CD4-positive, alpha-beta T cell (primary cell): ENCODE results near the gene ITPRID2. TPM values are rescaled to one million over a fixed set of nuclear protein-coding genes. Genes with fewer than 3 reads are reported as not detected.

Experiments
- ATAC-seq: fragments of 200-7000 bp; cut with Tn5 transposase; one replicate; pipeline ENCODE4 v1.10.0; 2022; ENCODE audit warnings: mild to moderate bottlenecking; ENCODE audit not compliant: poor library complexity
- CTCF ChIA-PET: fragments of 350-600 bp; sonication (Branson Sonifier 250); formaldehyde crosslinking; loops from one replicate; lab custom pipeline; 2021; ENCODE audit warnings: antibody characterized with exemption, inconsistent platforms; lab: Charles Lee
- POLR2A ChIA-PET: fragments of 350-600 bp; sonication (Branson Sonifier 250); formaldehyde crosslinking; loops from one replicate; lab custom pipeline; 2021; ENCODE audit warnings: antibody characterized with exemption, inconsistent platforms; lab: Charles Lee
- DNase-seq, 14 experiments: peaks; one replicate each; pipeline ENCODE4 v3.0.0-alpha.2; 2013 to 2020; ENCODE audit warnings: mixed read lengths in 2 of 14
- H3K27ac ChIP-seq, 2 donors: one replicate each; pipeline versions ENCODE4 v1.5.1 to v1.7.0; 2013; ENCODE audit warnings: low read length in 2 of 2, low read depth in 1 of 2, mild to moderate bottlenecking in 1 of 2
- H3K27me3 ChIP-seq, 2 experiments: 1 replicate in 1 of 2; 2 replicates in 1 of 2; pipeline versions ENCODE4 v1.6.1 to v1.7.0; 2013; ENCODE audit warnings: low read length in 2 of 2, control low read depth in 1 of 2, mild to moderate bottlenecking in 1 of 2, moderate library complexity in 1 of 2; ENCODE audit not compliant: insufficient read depth in 2 of 2, control insufficient read depth in 1 of 2
- H3K36me3 ChIP-seq: one replicate; pipeline ENCODE4 v1.6.1; 2013; ENCODE audit warnings: low read length, control low read depth; ENCODE audit not compliant: insufficient read depth
- H3K4me1 ChIP-seq: one replicate; pipeline ENCODE4 v1.6.1; 2013; ENCODE audit warnings: low read length, control low read depth; ENCODE audit not compliant: insufficient read depth
- H3K4me3 ChIP-seq: one replicate; pipeline ENCODE4 v1.5.1; 2013; ENCODE audit warnings: mild to moderate bottlenecking, low read length, moderate library complexity
- H3K9me3 ChIP-seq, 2 experiments: 1 replicate in 1 of 2; 2 replicates in 1 of 2; pipeline versions ENCODE4 v1.6.1 to v1.7.0; 2013; ENCODE audit warnings: low read length in 2 of 2, mild to moderate bottlenecking in 2 of 2, control low read depth in 1 of 2, moderate library complexity in 1 of 2; ENCODE audit not compliant: control insufficient read depth in 1 of 2, insufficient read depth in 1 of 2
- H3K27ac Mint-ChIP-seq: one replicate; pipeline ENCODE4 v1.8.0; 2020; ENCODE audit warnings: mixed read lengths
- H3K27me3 Mint-ChIP-seq: one replicate; pipeline ENCODE4 v1.8.0; 2021; ENCODE audit warnings: mixed read lengths
- H3K36me3 Mint-ChIP-seq: one replicate; pipeline ENCODE4 v1.8.0; 2021; ENCODE audit warnings: low read depth, mixed read lengths
- H3K4me1 Mint-ChIP-seq: one replicate; pipeline ENCODE4 v1.8.0; 2021; ENCODE audit warnings: low read depth, mixed read lengths
- H3K4me3 Mint-ChIP-seq: one replicate; pipeline ENCODE4 v1.8.0; 2020; ENCODE audit warnings: mild to moderate bottlenecking, mixed read lengths
- H3K9me3 Mint-ChIP-seq: one replicate; pipeline ENCODE4 v1.8.0; 2020; ENCODE audit warnings: mixed read lengths
- CTCF ChIP-seq: fragments of 200-600 bp; IDR thresholded peaks from one replicate; pipeline ENCODE4 v1.8.0; 2022; ENCODE audit warnings: antibody characterized with exemption, mild to moderate bottlenecking
- intact Hi-C, 2 experiments: fragments of 100-400 bp; cut with DNase I in 1 of 2; cut with micrococcal nuclease in 1 of 2; formaldehyde crosslinking; loops; one replicate each; pipeline versions ENCODE4 v1.15.1 to v1.9.0; 2023 to 2025; cut with DNase I, micrococcal nuclease
- total RNA-seq, 174 experiments: library from RNA in 2 of 174; stranded (reverse) in 2 of 174; gene quantifications; one replicate each; pipeline ENCODE4 v1.2.3 and lab custom pipeline; 2021 to 2026

The ITPRID2 gene
- total RNA-seq, 2 experiments from 2014 or later: 75.8 to 79.7 TPM

GRCh38 chr2:181877181-181877664 is 14.3 kb upstream of the ITPRID2 start:
- no peaks in the 10 kb centered on the region for H3K9me3 ChIP-seq
- TF ChIP-seq CTCF: no peak
- H3K27me3 ChIP-seq: peaks cover 0 to 8% of the 10 kb centered on the region in 2 experiments
- no peaks in the 10 kb centered on the region for H3K4me1 ChIP-seq
- ATAC-seq (no peak), DNase-seq (no peak)
- intact Hi-C loops: no loop called here
- no peaks in the 10 kb centered on the region for H3K36me3 Mint-ChIP-seq
- no peaks in the 10 kb centered on the region for H3K36me3 ChIP-seq
- ChIA-PET POLR2A (interaction anchor here (0.8 kb wide), 2 partner anchors 9 to 27 kb away, joined by 4 read pairs; no protein-coding TSS in a partner anchor), CTCF (no interaction called here)
- H3K27me3 Mint-ChIP-seq: peaks cover 2% of the 10 kb centered on the region
- no peak overlapping the region for H3K27ac ChIP-seq
- H3K4me1 Mint-ChIP-seq: no peaks in the 10 kb centered on the region
- H3K4me3 Mint-ChIP-seq: no peak overlapping the region
- no peak overlapping the region for H3K27ac Mint-ChIP-seq
- no peak overlapping the region for H3K4me3 ChIP-seq
- no peaks in the 10 kb centered on the region for H3K9me3 Mint-ChIP-seq

- Histone ChIP-seq H3K36me3 (no peaks in the 10 kb centered on the region), H3K27me3 (peaks cover 0 to 8% of the 10 kb centered on the region in 2 experiments), H3K4me3 (no peak overlapping the region), H3K27ac (no peak overlapping the region), H3K4me1 (no peaks in the 10 kb centered on the region), H3K9me3 (no peaks in the 10 kb centered on the region)
- Mint-ChIP-seq H3K27ac (no peak overlapping the region), H3K4me1 (no peaks in the 10 kb centered on the region), H3K9me3 (no peaks in the 10 kb centered on the region), H3K36me3 (no peaks in the 10 kb centered on the region), H3K4me3 (no peak overlapping the region), H3K27me3 (peaks cover 4% of the 10 kb centered on the region)
- TF ChIP-seq CTCF: no peak
- ATAC-seq (no peak), DNase-seq (no peak)
- intact Hi-C loops: no loop called here
- CTCF ChIA-PET: interaction anchor here (1.9 kb wide), 1 partner anchor 13 kb away, joined by 4 read pairs; the partner anchor contains the start of gene ITPRID2
- POLR2A ChIA-PET: no interaction called here
Measured at GRCh38 chr2:181878448-181878847, 13.1 kb upstream of the ITPRID2 start.

- intact Hi-C loops: no loop called here
- Mint-ChIP-seq H3K27ac (no peak overlapping the region), H3K36me3 (no peaks in the 10 kb centered on the region), H3K9me3 (no peaks in the 10 kb centered on the region), H3K27me3 (peaks cover 8% of the 10 kb centered on the region), H3K4me1 (no peaks in the 10 kb centered on the region), H3K4me3 (no peak overlapping the region)
- Histone ChIP-seq H3K9me3 (no peaks in the 10 kb centered on the region), H3K4me3 (no peak overlapping the region), H3K27me3 (peaks cover 0 to 8% of the 10 kb centered on the region in 2 experiments), H3K36me3 (no peaks in the 10 kb centered on the region), H3K4me1 (no peaks in the 10 kb centered on the region), H3K27ac (no peak overlapping the region)
- POLR2A ChIA-PET: no interaction called here
- no peak for ATAC-seq
- no peak for DNase-seq
- TF ChIP-seq CTCF: no peak
- CTCF ChIA-PET: interaction anchor here (1.0 to 1.9 kb wide), 2 partner anchors 11 to 13 kb away, joined by 4 read pairs; partner anchors contain the start of gene ITPRID2
Measured at GRCh38 chr2:181879295-181879694, 12.2 kb upstream of the ITPRID2 start.
